NCI-H1105 (cell line): ENCODE results near the gene GNG3.
"Not testable (repeated sequence)": the region's sequence is repeated elsewhere in the genome, so short reads cannot be mapped to it uniquely, and the experiment has no call there.

Experiments used
- DNase-seq: peaks from one replicate; lab custom pipeline; 2025; lab: John Stamatoyannopoulos, UW

Gene GNG3

DNA sequence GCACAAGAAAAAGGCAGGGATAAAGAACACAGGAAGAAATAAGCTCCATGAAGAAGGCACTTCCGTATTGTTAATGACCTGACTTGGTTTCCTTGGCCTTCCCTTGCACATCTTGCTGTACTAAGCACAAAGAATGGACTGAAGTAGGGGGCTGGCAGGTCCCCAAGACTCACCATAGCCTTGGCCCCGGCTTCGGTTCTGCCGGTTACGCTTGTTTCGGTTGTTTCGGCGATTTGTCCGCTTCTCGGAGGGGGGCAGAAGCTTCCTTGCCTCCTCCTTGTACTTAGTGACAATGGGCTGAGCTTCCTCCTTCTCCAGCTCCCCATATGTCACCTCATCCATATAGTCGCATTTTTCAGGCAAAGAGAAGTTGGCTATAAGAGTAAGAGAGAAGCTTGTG lies 9.3 kb downstream of the GNG3 start:
- DNase-seq: no peak

DNA sequence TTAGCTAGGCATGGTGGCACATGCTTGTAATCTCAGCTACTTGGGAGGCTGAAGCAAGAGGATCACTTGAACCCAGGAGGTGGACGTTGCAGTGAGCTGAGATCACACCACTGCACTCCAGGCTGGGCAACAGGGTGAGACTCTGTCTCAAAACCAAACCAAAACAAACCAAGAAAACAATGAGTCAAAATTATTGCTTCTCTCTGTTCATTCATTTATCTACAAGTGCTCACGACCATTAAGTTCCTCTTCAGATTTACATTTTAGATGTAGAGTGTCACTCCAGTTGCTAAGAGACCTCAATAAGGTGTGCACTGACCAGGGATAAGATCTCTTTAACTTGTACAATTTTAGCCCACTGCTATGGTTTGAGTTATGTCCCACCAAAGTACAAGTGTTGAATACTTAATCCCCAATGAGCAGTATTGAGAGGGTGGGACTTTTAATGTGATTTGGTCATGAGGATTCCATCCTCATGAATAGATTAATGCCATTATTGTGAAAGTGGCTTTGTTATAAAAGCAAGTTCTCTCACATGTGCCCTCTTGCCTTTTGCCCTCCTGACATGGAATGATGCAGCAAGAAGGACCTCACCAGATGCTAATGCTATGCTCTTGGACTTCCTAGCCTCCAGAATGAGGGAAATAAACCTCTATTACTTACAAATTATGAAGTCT lies 12.0 kb downstream of the GNG3 start:
- DNase-seq: no peak

DNA sequence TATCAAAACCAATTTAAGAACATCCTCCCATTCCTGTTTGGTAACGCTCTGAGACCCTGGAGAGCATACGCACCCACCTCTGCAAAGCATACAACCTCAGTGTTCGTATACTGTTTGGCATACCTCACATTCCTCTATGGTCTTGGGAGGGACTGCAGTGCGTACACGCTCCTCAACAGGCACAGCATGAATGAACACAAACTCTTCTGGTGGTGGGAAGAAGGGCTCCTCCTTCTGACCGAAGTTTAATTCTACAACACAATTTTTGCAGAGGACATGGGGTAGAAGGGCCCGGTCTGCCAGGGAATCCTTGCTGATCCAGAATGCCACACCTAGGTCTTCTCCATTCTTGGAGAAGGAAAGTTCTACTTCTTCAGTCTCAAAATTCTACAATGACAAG lies 14.5 kb downstream of the GNG3 start:
- no peak for DNase-seq

DNA sequence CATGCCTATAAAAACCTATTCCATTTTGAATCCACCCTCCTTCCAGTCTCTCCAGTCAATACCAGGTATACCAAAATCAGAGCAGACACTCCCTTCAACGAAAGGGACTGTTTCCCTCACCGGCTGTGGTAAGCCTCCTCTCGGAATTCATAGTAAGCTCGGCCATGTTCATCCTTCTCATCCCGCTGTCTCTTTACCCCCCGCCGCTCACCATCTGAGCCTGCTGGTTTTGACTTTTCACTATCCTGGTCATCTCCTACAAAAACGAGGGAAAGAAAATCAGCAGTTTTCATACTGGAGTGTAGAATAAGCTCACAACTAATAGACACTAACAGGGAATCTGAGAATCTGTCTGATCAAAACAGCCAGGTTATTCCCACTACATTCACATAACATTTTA lies 16.7 kb downstream of the GNG3 start:
- DNase-seq: no peak

DNA sequence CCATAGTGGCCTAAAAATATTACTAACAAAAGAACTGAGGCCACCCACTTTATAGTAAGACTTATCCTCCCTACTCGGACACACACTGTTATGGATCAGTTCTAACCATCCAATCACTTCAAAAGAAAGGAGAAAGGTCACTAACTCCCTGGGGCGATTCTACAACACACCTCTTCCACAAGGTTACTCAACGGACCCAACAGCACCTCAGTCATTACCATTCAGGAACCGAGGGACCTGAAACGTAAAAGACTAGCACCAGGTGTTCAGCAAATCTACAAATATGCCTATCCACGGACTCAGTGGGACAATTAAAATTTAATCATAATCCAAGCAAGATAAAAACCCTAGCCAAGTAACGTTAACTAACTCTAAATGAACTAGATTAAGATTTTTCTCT lies 18.2 kb downstream of the GNG3 start:
- no peak for DNase-seq

DNA sequence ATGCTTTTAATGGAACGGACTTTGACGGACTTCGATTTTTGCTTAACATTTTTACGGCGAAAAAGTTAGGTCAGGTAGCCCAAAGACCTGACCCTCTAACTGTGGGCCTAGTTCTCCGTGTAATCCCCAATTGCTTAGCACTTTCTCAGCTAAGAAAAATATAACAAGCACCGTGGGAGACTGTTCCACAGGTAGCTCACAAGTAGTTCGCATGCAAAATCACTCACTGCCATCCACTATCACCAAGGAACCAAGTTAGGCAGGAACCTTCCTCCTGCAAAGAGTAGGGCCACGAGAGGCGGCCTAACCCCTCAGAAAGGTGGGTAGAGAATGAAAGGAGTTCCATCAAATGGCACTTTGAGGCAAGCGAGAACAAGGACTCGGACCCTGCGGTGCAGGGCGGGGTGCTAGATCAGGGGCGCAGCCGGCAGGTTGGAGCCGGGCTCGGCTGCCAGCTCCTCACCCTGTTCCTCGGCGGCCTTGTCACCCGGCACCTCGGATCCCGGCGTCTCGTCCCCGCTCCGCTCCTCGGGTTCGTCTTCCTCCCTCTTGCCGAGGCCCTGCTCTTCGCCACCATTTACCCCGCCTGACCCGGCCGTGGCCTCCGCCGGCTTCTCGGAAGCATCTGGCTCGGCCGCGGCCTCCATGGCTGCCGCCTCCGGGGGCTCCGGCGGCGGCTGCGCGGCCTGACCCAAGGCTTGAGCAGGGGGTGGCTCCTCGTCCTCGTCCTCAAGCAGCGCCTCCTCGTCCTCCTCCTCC lies 18.9 kb downstream of the GNG3 start:
- no peak for DNase-seq

DNA sequence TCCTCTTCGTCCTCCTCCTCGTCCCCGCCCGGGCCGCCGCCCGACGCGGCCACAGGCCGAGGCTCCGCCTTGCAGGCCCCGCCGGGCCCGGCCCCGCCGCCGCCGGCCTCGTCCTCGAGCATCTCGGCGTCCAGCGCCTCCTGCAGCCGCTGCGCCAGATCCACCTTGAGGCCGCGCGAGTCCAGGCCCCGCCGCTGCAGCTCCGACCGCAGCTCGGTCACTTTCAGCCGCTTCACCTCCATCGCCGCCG lies 19.4 kb downstream of the GNG3 start:
- DNase-seq: no peak

DNA sequence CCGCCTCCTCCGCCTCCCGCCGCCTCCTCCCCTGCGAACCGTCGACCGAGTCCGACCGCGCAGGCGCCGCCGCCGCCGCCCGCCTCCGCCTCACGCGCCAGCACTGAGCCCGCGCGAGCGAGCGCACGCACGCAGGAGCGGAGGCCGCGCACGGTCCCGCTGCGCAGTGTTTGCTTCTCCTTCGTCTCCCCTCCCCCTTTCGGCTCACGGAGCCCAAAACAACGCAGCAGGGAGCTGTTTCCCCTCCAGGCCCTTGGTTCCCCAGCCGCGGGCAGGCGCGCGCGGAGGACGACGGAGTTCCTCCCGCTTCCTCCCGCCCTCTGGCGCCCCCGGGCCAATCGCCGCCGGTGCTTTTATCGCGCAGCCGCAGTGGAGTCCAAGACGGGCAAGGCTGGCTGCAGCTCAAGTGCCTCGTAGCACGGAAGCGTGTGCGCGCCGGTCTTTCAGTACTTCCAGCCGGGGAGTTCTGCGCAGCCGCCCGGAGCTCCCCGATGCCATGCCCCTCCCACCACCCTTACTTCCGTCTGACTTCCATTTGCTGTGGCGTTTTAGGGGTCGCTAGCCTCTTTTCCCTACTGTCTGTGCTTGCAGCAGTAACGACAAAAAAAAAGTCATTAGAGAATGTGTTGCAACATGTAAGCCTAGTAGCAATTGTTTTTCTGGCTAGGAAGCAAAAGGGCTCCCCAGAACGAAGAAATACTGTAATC lies 19.8 kb downstream of the GNG3 start, which contains the start of gene HNRNPUL2:
Gene HNRNPUL2 (minus strand): TSS at position 293 of the 707 bp plus-strand sequence. CDS start 301 bp downstream, outside the sequence.
- DNase-seq: peak; percentile 99

DNA sequence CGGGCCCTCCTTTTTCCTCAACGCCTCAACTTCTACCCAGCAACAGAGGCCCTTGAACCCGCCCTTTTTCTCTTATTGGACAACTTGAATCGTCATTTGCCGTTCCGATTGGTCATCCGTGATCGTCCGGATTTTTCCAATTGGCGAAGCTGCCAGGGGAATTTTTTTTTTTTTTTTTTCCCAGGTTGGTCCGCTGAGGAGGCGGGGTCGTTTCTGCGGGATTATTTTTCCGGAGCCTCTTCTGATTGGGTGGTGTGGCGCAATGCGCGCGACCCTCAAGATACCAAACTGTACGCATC lies 20.3 kb downstream of the GNG3 start:
- DNase-seq: peak; percentile 99

DNA sequence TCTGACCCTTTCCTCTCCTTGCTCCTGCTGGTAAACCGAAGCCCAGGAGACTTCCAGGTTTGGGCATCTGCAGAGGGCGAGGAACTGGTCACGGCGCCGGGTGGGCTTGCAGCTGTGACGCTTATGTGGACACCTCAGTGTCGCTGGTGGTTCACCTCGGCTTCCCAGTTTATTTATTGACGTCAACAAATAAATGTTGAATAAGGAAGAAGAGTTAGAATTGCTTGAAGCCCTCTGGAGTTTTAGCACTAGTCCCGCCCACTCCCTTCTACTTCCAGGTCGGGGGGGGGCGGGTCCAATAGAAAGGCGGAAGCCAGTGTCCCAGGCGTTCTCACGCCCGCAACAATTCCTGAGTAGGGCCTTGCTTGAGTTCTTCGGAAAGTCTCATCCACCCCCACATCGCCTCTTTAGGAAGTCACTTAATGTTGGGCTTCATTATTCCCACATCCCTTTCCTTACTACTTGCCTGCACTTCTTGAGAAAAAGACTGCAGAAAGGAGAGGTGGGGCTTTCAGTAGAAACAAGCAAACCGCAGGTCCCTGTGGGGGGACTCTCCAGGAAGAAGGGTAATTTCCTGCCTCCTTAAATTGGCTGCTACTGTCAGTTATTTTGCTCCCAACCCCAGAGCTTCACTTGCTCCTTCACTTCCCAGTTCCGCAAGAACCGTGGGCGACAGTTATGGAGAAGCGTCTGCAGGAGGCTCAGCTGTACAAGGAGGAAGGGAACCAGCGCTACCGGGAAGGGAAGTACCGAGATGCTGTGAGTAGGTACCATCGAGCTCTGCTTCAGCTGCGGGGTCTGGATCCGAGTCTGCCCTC lies 20.9 kb downstream of the GNG3 start, which contains the start of gene TTC9C:
Gene TTC9C (plus strand): TSS at position 316 of the 818 bp plus-strand sequence. CDS start 363 bp downstream, at position 679.
- DNase-seq: peak; percentile 87

DNA sequence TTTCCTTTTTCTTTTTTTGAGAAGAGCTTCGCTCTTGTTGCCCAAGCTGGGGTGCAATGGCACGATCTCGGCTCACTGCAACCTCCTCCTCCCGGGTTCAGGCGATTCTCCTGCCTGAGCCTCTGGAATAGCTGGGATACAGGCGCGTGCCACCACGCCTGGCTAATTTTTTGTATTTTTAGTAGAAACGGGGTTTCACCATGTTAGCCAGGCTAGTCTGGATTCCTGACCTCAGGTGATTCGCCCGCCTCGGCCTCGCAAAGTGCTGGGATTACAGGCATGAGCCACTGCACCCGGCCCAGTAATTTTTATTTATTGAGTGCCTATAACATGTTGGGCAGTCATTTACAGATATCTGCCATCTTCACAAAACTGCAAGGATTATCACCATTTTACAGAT lies 22.6 kb downstream of the GNG3 start:
- not testable (repeated sequence) for DNase-seq

DNA sequence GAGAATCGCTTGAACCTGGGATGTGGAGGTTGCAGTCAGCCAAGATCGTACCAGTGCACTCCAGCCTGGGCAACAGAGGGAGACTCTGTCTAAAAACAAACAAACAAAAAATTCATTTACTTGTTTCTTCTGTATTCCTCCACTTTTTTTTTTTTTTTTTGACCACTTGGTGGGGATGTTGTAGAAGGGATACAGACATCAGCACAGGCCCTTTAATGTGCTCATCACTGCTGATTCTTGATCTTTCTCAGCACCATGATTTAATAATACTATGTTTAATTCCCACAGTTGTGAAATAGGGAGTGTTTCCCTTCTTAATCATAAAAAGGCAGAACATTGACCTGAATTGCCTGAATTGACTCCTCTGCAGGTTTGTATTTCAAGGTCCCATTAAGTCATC lies 25.4 kb downstream of the GNG3 start:
- DNase-seq: no peak

DNA sequence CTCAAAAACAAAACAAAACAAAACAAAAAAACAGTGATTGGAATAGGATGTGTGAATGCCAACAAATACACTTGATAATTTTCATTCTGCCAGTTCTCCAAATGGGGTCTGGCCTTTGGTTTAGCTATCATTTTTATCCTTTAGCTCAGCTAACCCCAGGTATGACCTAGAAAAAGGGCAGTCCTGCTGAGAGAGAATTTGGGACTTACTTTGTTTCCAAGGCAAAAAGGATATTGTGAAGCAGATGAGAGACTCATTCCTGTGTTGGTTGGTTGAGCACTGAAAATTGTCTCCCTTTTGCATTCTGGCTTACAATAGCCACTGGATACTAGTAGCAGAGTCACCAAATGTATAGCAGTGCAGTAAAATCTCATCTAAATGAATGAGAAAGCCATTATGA lies 29.7 kb downstream of the GNG3 start:
- no peak for DNase-seq

DNA sequence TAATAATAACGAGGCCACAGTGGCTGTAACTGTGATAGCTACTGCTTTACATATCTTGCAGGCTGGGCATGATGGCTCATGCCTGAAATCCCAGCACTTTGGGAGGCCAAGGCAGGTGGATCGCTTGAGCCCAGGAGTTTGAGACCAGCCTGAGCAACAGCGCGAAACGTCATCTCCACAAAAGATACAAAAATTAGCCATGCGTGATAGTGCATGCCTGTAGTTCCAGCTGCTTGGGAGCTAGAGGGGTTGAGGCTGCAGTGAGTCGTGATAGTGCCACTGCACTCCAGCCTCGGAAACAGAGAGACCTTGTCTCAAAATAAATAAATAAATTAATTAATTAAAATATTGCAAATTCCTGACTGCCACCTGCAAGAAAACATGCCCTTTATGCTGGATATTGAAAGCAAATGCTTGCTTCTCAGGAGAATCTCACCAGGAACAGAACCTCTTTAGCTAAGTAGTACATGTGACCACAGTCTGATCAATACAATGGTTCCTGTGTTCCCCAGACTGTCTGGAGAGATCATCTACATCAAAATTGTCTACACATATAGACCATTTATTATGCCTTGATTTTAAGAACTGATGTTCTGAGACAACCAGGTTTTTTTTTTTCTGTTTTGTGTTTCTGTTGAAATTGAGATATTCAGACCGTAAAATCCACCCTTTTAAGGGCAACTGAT lies 40.1 kb downstream of the GNG3 start:
- DNase-seq: no peak

DNA sequence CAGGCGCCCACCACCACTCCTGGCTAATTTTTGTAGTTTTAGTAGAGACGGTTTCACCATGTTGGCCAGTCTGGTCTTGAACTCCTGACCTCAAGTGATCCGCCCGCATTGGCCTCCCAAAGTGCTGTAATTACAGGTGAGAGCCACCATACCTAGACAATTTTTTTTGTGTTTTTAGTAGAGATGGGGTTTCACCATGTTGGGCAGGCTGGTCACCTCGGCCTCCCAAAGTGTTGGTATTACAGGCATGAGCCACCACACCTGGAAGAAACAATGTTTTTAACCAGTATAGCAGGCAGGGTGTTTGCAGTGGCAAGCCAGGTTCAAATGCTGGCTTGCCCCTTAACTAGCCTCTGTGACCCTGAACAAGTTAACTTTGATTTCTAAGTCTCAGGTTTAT lies 42.5 kb downstream of the GNG3 start:
- not testable (repeated sequence) for DNase-seq

DNA sequence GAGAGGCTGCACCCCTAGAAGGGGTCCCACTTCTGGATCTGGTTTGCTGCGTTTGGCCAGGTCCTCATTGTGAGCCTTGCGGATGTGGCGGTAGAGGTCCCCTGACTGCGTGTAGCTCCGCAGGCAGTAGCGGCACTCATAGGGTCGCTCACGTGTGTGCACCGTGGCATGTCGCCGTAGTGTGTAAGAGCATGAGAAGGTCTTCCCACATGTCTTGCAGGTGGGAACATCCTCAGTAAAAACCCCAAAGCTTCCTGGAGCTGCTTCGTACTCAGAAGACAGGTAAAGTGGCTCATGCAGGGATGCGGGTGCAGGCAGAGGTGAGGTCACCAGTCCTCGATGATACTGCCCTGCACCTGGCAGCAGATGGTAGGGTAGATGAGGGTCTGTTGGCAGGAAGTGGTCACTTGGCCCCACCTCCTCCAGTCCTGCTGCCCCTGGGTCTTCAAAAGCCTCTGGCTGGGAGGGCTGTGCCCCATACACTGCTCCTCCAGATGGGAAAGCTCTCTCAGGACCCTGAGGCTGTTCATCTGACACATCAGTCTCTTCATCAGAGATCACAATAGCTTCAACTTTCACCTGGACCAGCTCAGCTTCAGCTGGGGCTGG lies 44.8 kb downstream of the GNG3 start:
- no peak for DNase-seq

DNA sequence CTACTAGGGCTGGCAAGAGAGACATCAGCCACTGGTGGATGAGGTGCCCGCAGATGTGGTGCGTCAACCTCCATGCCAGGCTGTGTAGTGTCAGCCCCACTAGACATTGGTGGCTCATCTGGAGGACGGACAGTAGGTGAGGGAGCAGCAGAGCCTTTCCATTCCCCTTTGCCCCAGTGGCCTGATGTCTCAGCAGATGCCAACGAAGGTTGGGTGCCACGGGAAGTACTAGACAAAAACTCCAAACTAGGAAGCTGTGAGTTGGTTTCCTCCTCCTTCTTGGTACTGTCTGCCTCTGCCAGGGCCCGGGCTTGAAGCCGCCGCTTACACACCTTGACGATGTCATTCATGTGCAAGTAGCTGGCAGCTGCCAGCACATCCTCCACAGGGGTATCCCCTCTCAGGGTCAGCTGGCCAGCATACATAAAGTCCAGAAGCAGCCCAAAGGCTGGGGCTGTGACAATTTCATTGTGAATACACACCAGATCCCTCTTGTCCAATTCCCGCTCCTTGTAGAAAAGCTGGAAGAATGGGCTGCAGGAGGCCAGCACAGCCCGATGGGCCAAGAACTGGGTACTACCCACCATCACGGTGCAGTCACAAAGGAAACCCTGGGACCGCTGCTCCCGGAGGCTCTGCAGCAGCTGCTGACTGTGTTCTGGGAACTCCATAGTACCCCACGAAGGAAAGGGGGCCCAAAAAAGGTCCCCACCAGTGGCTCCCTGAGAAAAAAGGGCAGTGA lies 45.7 kb downstream of the GNG3 start:
- no peak for DNase-seq

DNA sequence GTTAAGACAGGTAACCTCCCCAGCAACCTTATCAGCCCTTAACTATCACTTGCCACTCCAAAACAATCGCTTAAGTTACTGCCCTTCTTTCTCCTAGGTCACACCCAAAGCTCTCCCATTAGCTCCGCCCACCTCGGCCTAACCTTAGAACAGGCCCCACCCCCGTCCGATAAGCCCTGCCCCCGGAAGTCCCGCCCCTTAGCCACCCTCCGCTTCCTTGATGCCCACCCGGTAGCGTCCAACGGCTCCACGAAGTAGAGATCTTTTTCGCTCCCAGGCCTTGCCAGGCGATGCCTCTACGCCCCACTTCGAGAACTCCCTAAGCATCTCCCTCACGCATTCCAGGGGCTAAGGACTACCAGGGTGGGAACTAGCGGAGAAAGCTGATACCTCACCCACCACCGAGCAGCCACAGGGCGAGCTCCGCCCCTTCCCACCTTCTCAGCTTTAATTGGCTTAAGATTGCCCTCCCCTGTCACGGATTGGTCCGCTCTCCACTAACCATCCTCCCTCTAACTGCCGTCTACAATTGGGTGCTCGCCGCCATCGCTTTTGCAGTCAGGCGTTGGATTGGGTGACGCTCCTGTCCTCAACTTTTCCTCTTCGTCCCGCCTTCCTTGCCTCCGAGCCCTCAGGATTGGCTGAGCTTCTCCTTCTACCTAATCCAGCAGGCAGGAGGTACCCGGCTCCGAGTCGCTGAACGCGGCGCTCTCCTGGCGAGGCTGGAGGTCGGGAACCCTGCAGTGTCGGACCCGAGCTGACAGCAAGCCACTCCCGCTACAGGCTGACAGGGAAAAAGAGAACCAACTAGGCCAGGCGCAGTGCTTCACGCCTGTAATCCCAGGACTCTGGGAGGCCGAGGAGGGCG lies 46.5 kb downstream of the GNG3 start, which contains the start of gene ZBTB3:
Gene ZBTB3 (minus strand): TSS at position 425 of the 868 bp plus-strand sequence. CDS start 496 bp downstream, outside the sequence.
- DNase-seq: peak; percentile 99

DNA sequence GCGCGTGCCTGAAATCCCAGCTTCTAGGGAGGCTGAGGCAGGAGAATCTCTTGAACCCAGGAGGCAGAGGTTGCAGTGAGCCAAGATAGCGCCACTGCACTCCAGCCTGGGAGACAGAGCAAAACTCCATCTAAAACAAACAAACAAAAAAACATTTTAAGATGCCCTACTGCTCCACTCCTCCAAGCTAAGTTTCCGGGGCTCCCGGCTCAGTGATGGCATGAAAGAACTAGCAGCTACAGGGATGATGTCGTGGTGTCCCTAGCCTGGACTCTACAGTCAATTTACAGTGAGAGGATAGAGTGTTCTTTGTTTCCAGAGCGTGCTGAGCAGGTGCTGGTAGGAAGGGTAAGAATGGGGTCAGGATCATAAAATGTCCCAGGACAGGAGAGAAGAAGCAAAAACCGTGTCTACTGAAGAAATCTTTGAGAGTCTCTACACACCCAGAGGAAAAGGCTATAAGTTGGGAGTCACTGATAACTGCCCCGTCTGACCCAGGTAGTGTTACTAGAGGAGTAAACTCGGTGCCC lies 47.7 kb downstream of the GNG3 start:
- DNase-seq: no peak
